Measurements from ENCODE around the gene GALNT7.

Gene GALNT7

DNA sequence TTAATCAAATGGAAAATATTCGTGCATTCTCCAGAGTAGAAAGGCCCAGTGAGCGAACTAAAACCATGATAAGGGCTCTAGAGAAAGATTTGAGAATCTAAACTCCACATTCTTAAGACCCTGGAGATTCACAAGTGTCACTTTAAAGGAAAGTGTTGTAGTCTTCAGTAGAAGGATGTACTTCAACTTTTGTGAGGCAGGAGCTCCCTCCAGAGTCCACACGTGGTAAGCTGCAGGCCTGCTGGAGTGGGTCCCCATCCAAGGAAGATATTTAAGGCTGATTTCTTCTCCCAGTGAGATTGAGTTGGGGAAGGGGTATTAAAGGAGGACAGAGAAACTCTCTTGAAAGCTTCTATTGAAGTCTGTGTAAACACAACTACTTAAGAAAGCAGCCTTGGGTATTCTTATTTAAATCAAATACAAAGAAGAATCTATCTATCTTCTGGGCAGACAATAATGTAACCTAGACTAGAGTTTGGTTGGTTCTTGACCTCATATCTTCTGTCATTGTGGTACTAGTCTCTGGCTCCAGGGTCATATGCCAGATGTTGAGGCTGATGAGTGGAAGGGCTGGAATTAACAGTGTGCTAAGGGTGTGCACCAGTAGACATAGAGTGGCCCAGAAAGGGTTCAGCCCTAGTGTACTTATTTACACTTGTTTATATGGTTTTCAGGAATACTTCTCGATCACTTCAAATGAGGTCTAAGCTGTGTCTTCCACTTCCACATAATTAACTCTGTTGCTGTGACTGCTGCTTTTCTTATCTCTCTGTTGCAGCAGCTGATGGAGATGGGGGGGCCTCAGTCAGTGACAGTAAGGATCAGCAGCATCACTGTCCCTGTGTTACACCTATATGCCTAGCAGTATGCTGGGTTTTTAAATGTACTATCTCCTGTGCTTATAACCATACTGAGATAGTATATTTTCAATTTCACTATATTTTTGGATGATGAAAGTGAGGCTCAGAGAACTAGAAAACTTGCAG lies 89.4 kb downstream of the GALNT7 start:
- no peak overlapping the region for H3K4me3 ChIP-seq (ENCODE audit: low read depth, low read length)
- TF ChIP-seq, protein P1, sequence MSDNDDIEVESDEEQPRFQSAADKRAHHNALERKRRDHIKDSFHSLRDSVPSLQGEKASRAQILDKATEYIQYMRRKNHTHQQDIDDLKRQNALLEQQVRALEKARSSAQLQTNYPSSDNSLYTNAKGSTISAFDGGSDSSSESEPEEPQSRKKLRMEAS (IDR thresholded peaks at IDR 0.05; ENCODE audit: low read depth, low read length), result peak; percentile 86
- TF ChIP-seq POLR2A (IDR thresholded peaks at IDR 0.05; ENCODE audit: extremely low read depth, insufficient read length) (no peak), CTCF (IDR thresholded peaks at IDR 0.05; ENCODE audit: low read depth, low read length) (peak; percentile 64), MYC (IDR thresholded peaks at IDR 0.05; ENCODE audit: low read depth, low read length) (no peak)
- DNase-seq (ENCODE audit: low read depth), result peak; percentile 69

DNA sequence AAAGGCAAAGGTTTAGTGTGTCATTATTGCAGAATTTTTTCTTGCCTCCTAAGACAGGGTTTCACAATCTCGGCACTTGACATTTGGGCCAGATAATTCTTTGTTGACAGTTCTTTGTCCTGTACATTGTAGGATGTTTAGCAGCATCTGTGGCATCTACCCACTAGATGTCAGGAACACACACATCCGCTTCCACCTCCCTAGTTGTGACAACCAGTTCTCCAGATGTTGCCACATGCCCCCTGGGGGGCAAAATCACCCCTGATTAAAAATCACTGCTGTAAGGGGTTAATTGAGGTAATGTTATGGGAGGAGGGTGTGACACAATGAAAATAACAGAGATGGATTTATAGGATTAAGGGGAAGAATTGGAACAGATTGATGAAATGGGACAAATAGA lies 90.3 kb downstream of the GALNT7 start:
- TF ChIP-seq, protein P1 (IDR thresholded peaks at IDR 0.05; ENCODE audit: low read depth, low read length), result no peak
- TF ChIP-seq MYC (IDR thresholded peaks at IDR 0.05; ENCODE audit: low read depth, low read length), result no peak
- DNase-seq (ENCODE audit: low read depth), result no peak
- no peak overlapping the region for H3K4me3 ChIP-seq (ENCODE audit: low read depth, low read length)

DNA sequence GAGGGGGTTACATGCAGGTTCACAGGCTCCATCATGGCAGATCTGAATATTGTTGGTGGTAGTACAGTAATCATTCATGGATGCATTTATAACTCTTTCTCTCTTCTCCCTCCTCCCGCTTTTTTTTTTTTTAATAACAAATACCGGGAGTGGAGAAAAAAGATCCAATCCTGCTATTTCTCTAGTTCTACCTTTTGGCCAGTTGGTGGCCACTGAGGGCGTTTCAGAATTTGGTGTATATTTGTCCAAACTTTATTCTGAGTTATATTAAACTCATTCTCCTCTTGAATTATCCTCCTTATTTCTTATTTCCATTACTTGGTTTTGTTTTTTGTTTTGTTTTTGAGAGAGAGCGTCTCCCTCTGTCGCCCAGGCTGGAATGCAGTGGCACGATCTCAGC lies 90.7 kb downstream of the GALNT7 start:
- TF ChIP-seq, protein P1 (IDR thresholded peaks at IDR 0.05; ENCODE audit: low read depth, low read length), result no peak
- TF ChIP-seq CTCF (IDR thresholded peaks at IDR 0.05; ENCODE audit: low read depth, low read length), result no peak
- TF ChIP-seq POLR2A (IDR thresholded peaks at IDR 0.05; ENCODE audit: extremely low read depth, insufficient read length), result no peak
- no peak for TF ChIP-seq MYC (IDR thresholded peaks at IDR 0.05; ENCODE audit: low read depth, low read length)
- no peak for DNase-seq (ENCODE audit: low read depth)
- no peak overlapping the region for H3K4me3 ChIP-seq (ENCODE audit: low read depth, low read length)

DNA sequence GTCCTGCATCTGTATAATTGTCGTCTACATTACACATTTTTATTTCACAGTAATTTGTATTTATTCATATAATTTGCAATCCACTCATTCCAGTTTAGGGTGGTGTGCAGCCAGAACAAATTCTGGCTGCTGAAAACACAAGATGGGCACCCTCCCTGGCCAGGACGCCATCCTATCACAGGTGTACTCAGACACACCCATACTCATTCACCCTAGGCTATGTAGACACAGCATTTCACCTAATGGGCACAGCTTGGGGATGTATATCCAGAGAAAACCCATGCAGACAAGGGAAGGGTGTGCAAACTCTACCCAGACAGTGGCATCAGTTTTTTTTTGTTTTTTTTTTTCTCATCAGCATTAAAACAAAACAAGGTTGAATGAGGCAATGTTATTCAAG lies 92.4 kb downstream of the GALNT7 start:
- TF ChIP-seq, protein P1 (IDR thresholded peaks at IDR 0.05; ENCODE audit: low read depth, low read length), result no peak
- TF ChIP-seq CTCF (IDR thresholded peaks at IDR 0.05; ENCODE audit: low read depth, low read length), result no peak
- TF ChIP-seq POLR2A (IDR thresholded peaks at IDR 0.05; ENCODE audit: extremely low read depth, insufficient read length), result no peak
- TF ChIP-seq MYC (IDR thresholded peaks at IDR 0.05; ENCODE audit: low read depth, low read length), result no peak
- no peak for DNase-seq (ENCODE audit: low read depth)
- no peak overlapping the region for H3K4me3 ChIP-seq (ENCODE audit: low read depth, low read length)

- TF ChIP-seq MYC (IDR thresholded peaks at IDR 0.05; ENCODE audit: low read depth, low read length) (no peak), POLR2A (IDR thresholded peaks at IDR 0.05; ENCODE audit: extremely low read depth, insufficient read length) (no peak), CTCF (IDR thresholded peaks at IDR 0.05; ENCODE audit: low read depth, low read length) (no peak)
- TF ChIP-seq, protein P1 (IDR thresholded peaks at IDR 0.05; ENCODE audit: low read depth, low read length), result no peak
- no peak overlapping the region for H3K4me3 ChIP-seq (ENCODE audit: low read depth, low read length)
- DNase-seq (ENCODE audit: low read depth), result no peak
Measured at GRCh38 chr4:173262375-173262774, 93.8 kb downstream of the GALNT7 start.

DNA sequence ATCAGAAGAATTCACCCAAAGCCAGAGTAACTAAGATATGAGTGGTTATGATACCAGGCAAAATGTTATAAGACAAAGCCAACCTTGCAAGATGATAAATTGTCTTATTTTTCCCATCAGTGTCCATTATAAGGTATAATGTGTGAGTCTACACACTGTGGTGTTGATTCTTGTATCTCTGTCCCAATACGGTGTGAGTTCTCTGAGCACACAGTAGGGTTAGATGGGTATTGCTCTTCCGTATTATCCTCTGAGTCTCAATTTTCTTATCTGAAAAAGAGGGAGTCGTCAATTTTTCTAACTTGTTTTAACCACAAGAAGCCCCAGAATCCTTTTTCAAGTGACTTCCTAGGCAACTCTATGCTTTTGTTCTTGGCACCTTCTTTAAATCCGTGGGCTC lies 95.6 kb downstream of the GALNT7 start:
- DNase-seq (ENCODE audit: low read depth), result no peak
- no peak overlapping the region for H3K4me3 ChIP-seq (ENCODE audit: low read depth, low read length)
- TF ChIP-seq, protein P1 (IDR thresholded peaks at IDR 0.05; ENCODE audit: low read depth, low read length), result no peak
- TF ChIP-seq CTCF (IDR thresholded peaks at IDR 0.05; ENCODE audit: low read depth, low read length), result no peak
